GM23338 (cell line): ENCODE results near the gene SLC39A5. TPM values are rescaled to one million over a fixed set of nuclear protein-coding genes. Genes with fewer than 3 reads are reported as not detected.
A peak's percentile ranks its signal among the peaks of the same experiment; 100 is the strongest.

Experiments used
- ATAC-seq: fragments of 200-7000 bp; cut with Tn5 transposase; 3 replicates; pipeline ENCODE4 v1.9.1; 2020
- DNase-seq: peaks from one replicate; pipeline ENCODE4 v3.0.0-alpha.2; 2015; ENCODE audit warnings: low spot score
- H2AFZ ChIP-seq: fragments of 200-600 bp; sonication (generic); 2 replicates; pipeline ENCODE4 v1.8.0; 2016; ENCODE audit warnings: antibody characterized with exemption, mild to moderate bottlenecking, moderate library complexity
- H3F3A ChIP-seq: fragments of 200-600 bp; sonication (generic); replicated peaks from 2 replicates; pipeline ENCODE4 v1.8.0; 2017; ENCODE audit warnings: antibody characterized with exemption, mixed run types, low read depth
- H3K27ac ChIP-seq: fragments of 200-600 bp; sonication (generic); 2 replicates; pipeline ENCODE4 v1.6.1; 2016; ENCODE audit warnings: low read depth
- H3K27me3 ChIP-seq: fragments of 200-600 bp; sonication (generic); 2 replicates; pipeline ENCODE4 v1.8.0; 2016; ENCODE audit warnings: mild to moderate bottlenecking, mixed run types, moderate library complexity; ENCODE audit not compliant: insufficient read depth
- H3K36me3 ChIP-seq: fragments of 200-600 bp; sonication (generic); 2 replicates; pipeline ENCODE4 v1.8.0; 2016; ENCODE audit warnings: mild to moderate bottlenecking; ENCODE audit not compliant: insufficient read depth
- H3K4me1 ChIP-seq: fragments of 200-600 bp; sonication (generic); 2 replicates; pipeline ENCODE4 v1.8.0; 2016; ENCODE audit warnings: mild to moderate bottlenecking, moderate library complexity; ENCODE audit not compliant: insufficient read depth
- H3K4me2 ChIP-seq: fragments of 200-600 bp; sonication (generic); 2 replicates; pipeline ENCODE4 v1.7.1; 2017; ENCODE audit warnings: mixed run types
- H3K4me3 ChIP-seq: fragments of 200-600 bp; sonication (generic); 2 replicates; pipeline ENCODE4 v1.6.1; 2016; ENCODE audit warnings: mixed run types
- H3K79me2 ChIP-seq: fragments of 200-600 bp; sonication (generic); replicated peaks from 2 replicates; pipeline ENCODE4 v1.8.0; 2017; ENCODE audit warnings: mild to moderate bottlenecking; ENCODE audit not compliant: insufficient read depth
- H3K9me2 ChIP-seq: fragments of 200-600 bp; sonication (generic); 2 replicates; pipeline ENCODE4 v1.8.0; 2017; ENCODE audit not compliant: insufficient read depth
- H4K20me1 ChIP-seq: fragments of 200-600 bp; sonication (generic); replicated peaks from 2 replicates; pipeline ENCODE4 v1.8.0; 2017; ENCODE audit warnings: mild to moderate bottlenecking; ENCODE audit not compliant: insufficient read depth
- H3K27ac Mint-ChIP-seq: 2 replicates; pipeline ENCODE4 v1.8.0; 2020; ENCODE audit warnings: inconsistent platforms, mild to moderate bottlenecking, moderate library complexity, mixed read lengths
- H3K27me3 Mint-ChIP-seq: 3 replicates; pipeline ENCODE4 v1.8.0; 2022; ENCODE audit warnings: low read depth, mild to moderate bottlenecking, moderate library complexity, mixed read lengths, inconsistent platforms; ENCODE audit not compliant: insufficient read depth, poor library complexity
- H3K36me3 Mint-ChIP-seq: 3 replicates; pipeline ENCODE4 v1.8.0; 2021; ENCODE audit warnings: low read depth, mild to moderate bottlenecking, inconsistent platforms, moderate library complexity, mixed read lengths
- H3K4me1 Mint-ChIP-seq: 3 replicates; pipeline ENCODE4 v1.8.0; 2020; ENCODE audit warnings: mild to moderate bottlenecking, inconsistent platforms, mixed read lengths
- H3K4me3 Mint-ChIP-seq: 3 replicates; pipeline ENCODE4 v1.8.0; 2021; ENCODE audit warnings: moderate library complexity, mild to moderate bottlenecking, inconsistent platforms, mixed read lengths
- H3K9me3 Mint-ChIP-seq: 3 replicates; pipeline ENCODE4 v1.8.0; 2020; ENCODE audit warnings: moderate library complexity, mild to moderate bottlenecking, inconsistent platforms, mixed read lengths
- EZH2 ChIP-seq: fragments of 200-600 bp; sonication (generic); IDR thresholded peaks from one replicate; pipeline ENCODE4 v1.8.0; 2017; ENCODE audit warnings: antibody characterized with exemption, mild to moderate bottlenecking, low read depth; ENCODE audit not compliant: unreplicated experiment
- EZH2phosphoT487 ChIP-seq: fragments of 200-600 bp; sonication (generic); IDR thresholded peaks from one replicate; pipeline ENCODE4 v1.8.1; 2018; ENCODE audit warnings: antibody characterized with exemption; ENCODE audit not compliant: unreplicated experiment
- JUNB ChIP-seq: IDR thresholded peaks from one replicate; pipeline ENCODE4 v1.6.1; 2016; ENCODE audit warnings: antibody characterized with exemption; ENCODE audit not compliant: unreplicated experiment
- NANOG ChIP-seq: IDR thresholded peaks from 2 replicates; pipeline ENCODE4 v1.6.1; 2016; ENCODE audit warnings: antibody characterized with exemption, borderline replicate concordance
- ZNF331 ChIP-seq: fragments of 250-450 bp; sonication (Bioruptor Pico); IDR thresholded peaks from 2 replicates; pipeline ENCODE4 v1.5.0; 2020; ENCODE audit warnings: low read depth, mild to moderate bottlenecking, moderate library complexity
- polyA plus RNA-seq: library from polyadenylated mRNA; unstranded; fragments of >200 nt; fragmentation: Nextera tagmentation; extraction: Ambion mirVana; gene quantifications from 2 replicates; pipeline ENCODE4 v1.2.1, GENCODE V29; 2016
- total RNA-seq: library from RNA; depleted of rRNA; stranded (reverse); fragments of >200 nt; shearing (Covaris generic); gene quantifications from 2 replicates; pipeline ENCODE4 v1.2.3, GENCODE V29; 2014
- TF ChIP-seq, protein P1 (sequence below): IDR thresholded peaks from one replicate; pipeline ENCODE4 v1.6.1; 2018; ENCODE audit warnings: antibody characterized with exemption; ENCODE audit not compliant: unreplicated experiment
- TF ChIP-seq, protein P2 (sequence below), 2 experiments: fragments of 200-600 bp in 1 of 2; sonication (generic) in 1 of 2; conservative IDR thresholded peaks; 2 replicates each; pipeline versions ENCODE4 v1.5.1 to v1.6.1; 2016 to 2017; ENCODE audit warnings: antibody characterized with exemption in 2 of 2, low read depth in 2 of 2, mild to moderate bottlenecking in 2 of 2, moderate library complexity in 1 of 2

The SLC39A5 gene
- total and polyA plus RNA-seq, 2 experiments from 2014 or later, result 0.29 to 0.59 TPM

DNA sequence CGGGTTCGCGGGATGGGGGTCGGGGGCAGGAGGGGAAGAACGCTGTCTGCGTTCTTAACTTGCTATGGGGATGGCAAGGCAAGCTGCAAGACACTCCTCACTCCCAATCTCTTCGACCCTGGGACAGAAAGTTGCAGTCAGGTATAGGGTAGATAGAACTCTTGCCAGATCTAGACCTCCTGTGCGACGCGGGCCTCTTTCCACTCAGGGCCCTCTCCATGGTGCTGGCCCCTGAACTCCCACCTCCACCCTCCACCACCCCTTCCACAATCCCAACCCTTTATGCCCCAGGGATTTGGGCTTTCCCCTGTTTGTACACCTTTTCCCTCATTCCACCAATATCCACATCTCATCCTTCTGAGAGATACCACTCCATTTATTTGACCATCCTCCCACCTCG, 4.9 kb upstream of the SLC39A5 start:
- TF ChIP-seq, protein P1, sequence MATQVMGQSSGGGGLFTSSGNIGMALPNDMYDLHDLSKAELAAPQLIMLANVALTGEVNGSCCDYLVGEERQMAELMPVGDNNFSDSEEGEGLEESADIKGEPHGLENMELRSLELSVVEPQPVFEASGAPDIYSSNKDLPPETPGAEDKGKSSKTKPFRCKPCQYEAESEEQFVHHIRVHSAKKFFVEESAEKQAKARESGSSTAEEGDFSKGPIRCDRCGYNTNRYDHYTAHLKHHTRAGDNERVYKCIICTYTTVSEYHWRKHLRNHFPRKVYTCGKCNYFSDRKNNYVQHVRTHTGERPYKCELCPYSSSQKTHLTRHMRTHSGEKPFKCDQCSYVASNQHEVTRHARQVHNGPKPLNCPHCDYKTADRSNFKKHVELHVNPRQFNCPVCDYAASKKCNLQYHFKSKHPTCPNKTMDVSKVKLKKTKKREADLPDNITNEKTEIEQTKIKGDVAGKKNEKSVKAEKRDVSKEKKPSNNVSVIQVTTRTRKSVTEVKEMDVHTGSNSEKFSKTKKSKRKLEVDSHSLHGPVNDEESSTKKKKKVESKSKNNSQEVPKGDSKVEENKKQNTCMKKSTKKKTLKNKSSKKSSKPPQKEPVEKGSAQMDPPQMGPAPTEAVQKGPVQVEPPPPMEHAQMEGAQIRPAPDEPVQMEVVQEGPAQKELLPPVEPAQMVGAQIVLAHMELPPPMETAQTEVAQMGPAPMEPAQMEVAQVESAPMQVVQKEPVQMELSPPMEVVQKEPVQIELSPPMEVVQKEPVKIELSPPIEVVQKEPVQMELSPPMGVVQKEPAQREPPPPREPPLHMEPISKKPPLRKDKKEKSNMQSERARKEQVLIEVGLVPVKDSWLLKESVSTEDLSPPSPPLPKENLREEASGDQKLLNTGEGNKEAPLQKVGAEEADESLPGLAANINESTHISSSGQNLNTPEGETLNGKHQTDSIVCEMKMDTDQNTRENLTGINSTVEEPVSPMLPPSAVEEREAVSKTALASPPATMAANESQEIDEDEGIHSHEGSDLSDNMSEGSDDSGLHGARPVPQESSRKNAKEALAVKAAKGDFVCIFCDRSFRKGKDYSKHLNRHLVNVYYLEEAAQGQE, result peak; percentile 71
- TF ChIP-seq EZH2, result no peak
- peaks cover 5% of the 10 kb centered on the region for H3K27me3 Mint-ChIP-seq
- DNase-seq (no peak), ATAC-seq (no peak)
- peaks cover 13% of the 10 kb centered on the region for H3K79me2 ChIP-seq
- H3K27ac Mint-ChIP-seq, result no peak overlapping the region
- H4K20me1 ChIP-seq, result no peaks in the 10 kb centered on the region
- H3K9me3 Mint-ChIP-seq, result no peaks in the 10 kb centered on the region
- no peak overlapping the region for H3K27ac ChIP-seq
- H2AFZ ChIP-seq, result peak overlapping the region; percentile 86; the same call in 1 of the 2 replicates
- peak overlapping the region; percentile 93 for H3K4me2 ChIP-seq
- peaks cover 35% of the 10 kb centered on the region for H3K4me1 Mint-ChIP-seq
- peaks cover 20% of the 10 kb centered on the region; the same call in 1 of the 2 replicates for H3F3A ChIP-seq
- peak overlapping the region; percentile 68 for H3K4me3 ChIP-seq
- H3K36me3 ChIP-seq, result no peaks in the 10 kb centered on the region
- H3K4me3 Mint-ChIP-seq, result peak overlapping the region; percentile 93
- H3K4me1 ChIP-seq, result peaks cover 30% of the 10 kb centered on the region
- H3K36me3 Mint-ChIP-seq, result peaks cover 12% of the 10 kb centered on the region; the same call in 2 of the 3 replicates
- H3K27me3 ChIP-seq, result no peaks in the 10 kb centered on the region
- H3K9me2 ChIP-seq, result no peaks in the 10 kb centered on the region

DNA sequence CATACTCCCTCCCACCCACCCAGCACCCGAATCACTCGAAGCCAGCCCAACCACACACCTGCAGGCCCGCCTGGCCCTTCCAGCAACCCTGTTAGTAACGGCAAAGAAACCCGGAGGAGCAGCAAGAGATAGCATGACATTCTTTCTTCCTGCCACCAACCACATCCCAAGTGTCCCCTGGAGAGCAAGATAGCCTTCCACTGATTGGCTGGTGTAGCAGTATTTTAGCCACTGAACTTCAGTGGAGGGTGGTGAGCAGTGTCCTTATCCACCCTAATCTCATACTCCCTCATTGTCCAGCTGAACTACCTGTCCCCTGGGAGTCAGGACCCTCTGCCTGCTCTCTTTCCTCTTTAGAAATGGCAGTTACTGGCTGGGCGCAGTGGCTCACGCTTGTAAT, 769 bp upstream of the SLC39A5 start:
- H3K4me3 ChIP-seq, result no peak overlapping the region
- Mint-ChIP-seq H3K4me3 (no peak overlapping the region), H3K36me3 (peaks cover 8% of the 10 kb centered on the region; the same call in 1 of the 3 replicates), H3K4me1 (peaks cover 21% of the 10 kb centered on the region), H3K9me3 (no peaks in the 10 kb centered on the region), H3K27me3 (no peaks in the 10 kb centered on the region), H3K27ac (no peak overlapping the region)
- peaks cover 5% of the 10 kb centered on the region; the same call in 1 of the 2 replicates for H3K27me3 ChIP-seq
- DNase-seq (no peak), ATAC-seq (no peak)
- H3K79me2 ChIP-seq, result no peaks in the 10 kb centered on the region
- H3K4me2 ChIP-seq, result no peak overlapping the region
- no peak overlapping the region for H3K27ac ChIP-seq
- no peaks in the 10 kb centered on the region for H3K9me2 ChIP-seq
- 0 out of 2 replicates have a peak, but pooled peaks cover 3% of the 10 kb centered on the region for H3F3A ChIP-seq
- TF ChIP-seq ZNF331 (CRISPR knock-in tag), result no peak
- TF ChIP-seq NANOG, result no peak
- H4K20me1 ChIP-seq, result no peaks in the 10 kb centered on the region
- no peaks in the 10 kb centered on the region for H3K36me3 ChIP-seq
- peaks cover 8% of the 10 kb centered on the region for H3K4me1 ChIP-seq
- no peak overlapping the region for H2AFZ ChIP-seq

DNA sequence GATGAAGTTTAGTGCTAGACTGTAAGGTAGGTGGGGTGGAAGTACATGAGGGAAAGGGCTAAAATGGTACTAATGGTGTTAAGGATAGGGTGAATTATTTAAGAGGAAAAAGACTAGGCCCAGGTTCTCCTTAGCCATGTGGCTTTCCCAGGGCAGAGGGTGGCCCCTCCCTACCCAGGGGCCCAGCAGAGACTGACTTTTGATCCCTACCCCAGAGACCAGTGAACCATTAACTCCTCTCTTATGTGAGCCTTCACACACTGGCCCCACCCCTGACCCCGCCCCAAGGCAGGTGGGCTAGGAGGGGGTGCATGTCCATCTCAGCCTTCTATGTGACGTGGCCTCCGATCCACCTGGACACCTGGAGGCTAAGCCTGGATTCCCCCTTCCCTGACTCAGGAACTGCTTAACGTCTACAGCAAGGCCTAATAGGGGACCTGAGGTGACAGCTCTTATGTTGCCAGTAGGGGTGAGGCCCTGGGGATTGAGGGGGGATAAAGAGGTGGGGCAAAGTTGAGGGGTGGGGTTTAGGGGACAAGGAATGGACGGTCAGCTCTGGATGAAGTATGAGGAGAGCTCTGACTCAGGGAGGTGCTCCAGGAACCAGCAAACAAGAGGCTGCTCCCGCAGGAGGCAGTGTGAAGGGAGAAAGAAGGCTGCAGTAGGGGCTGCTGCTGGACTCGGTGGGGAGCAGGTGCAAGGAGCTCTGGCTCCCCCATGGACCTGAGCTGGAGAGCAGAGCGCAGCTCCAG, 757 bp downstream of the SLC39A5 start:
- ATAC-seq, result peak; percentile 40
- H3K4me1 Mint-ChIP-seq, result peaks cover 10% of the 10 kb centered on the region; the same call in 2 of the 3 replicates
- H3K36me3 Mint-ChIP-seq, result peaks cover 8% of the 10 kb centered on the region; the same call in 1 of the 3 replicates
- Histone ChIP-seq H3K4me3 (no peak overlapping the region), H3K27me3 (peaks cover 5% of the 10 kb centered on the region; the same call in 1 of the 2 replicates), H2AFZ (no peak overlapping the region), H3K9me2 (no peaks in the 10 kb centered on the region), H3K4me1 (no peaks in the 10 kb centered on the region), H3K36me3 (no peaks in the 10 kb centered on the region), H3K27ac (no peak overlapping the region), H3K79me2 (no peaks in the 10 kb centered on the region), H3K4me2 (no peak overlapping the region), H4K20me1 (no peaks in the 10 kb centered on the region), H3F3A (0 out of 2 replicates have a peak, but pooled peaks cover 3% of the 10 kb centered on the region)
- H3K27me3 Mint-ChIP-seq, result peaks cover 6% of the 10 kb centered on the region
- H3K4me3 Mint-ChIP-seq, result no peak overlapping the region; the same call in 2 of the 3 replicates
- 0 out of 2 replicates have a peak overlapping the region, but pooled peaks have one; percentile 60 for H3K27ac Mint-ChIP-seq
- peak; percentile 33 for DNase-seq
- H3K9me3 Mint-ChIP-seq, result no peaks in the 10 kb centered on the region
- TF ChIP-seq EZH2phosphoT487 (no peak), ZNF331 (CRISPR knock-in tag) (no peak), JUNB (no peak)
- TF ChIP-seq, protein P2, sequence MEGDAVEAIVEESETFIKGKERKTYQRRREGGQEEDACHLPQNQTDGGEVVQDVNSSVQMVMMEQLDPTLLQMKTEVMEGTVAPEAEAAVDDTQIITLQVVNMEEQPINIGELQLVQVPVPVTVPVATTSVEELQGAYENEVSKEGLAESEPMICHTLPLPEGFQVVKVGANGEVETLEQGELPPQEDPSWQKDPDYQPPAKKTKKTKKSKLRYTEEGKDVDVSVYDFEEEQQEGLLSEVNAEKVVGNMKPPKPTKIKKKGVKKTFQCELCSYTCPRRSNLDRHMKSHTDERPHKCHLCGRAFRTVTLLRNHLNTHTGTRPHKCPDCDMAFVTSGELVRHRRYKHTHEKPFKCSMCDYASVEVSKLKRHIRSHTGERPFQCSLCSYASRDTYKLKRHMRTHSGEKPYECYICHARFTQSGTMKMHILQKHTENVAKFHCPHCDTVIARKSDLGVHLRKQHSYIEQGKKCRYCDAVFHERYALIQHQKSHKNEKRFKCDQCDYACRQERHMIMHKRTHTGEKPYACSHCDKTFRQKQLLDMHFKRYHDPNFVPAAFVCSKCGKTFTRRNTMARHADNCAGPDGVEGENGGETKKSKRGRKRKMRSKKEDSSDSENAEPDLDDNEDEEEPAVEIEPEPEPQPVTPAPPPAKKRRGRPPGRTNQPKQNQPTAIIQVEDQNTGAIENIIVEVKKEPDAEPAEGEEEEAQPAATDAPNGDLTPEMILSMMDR (conservative IDR thresholded peaks at IDR 0.05; ENCODE audit: low read depth in 2 of 2), result no peak
